Gastrocnemius medialis (tissue), 4 donors: ENCODE results near the gene PAK1IP1. TPM values are rescaled to one million over a fixed set of nuclear protein-coding genes. Genes with fewer than 3 reads are reported as not detected.

ENCODE experiments used
- ATAC-seq, 2 donors: fragments of 150-250 bp; one replicate each; pipeline ENCODE4 v1.9.1; 2016
- DNase-seq, 2 donors: peaks; one replicate each; pipeline ENCODE4 v3.0.0-alpha.2; 2019
- H3K27ac ChIP-seq, 4 donors: fragments of 200-600 bp; sonication (generic); 1 replicate in 1 of 4; 2 replicates in 3 of 4; pipeline ENCODE4 v1.5.1; 2016 to 2018; ENCODE audit warnings: mild to moderate bottlenecking in 2 of 4, moderate library complexity in 1 of 4
- H3K27me3 ChIP-seq, 3 donors: fragments of 200-600 bp; sonication (generic) in 2 of 3; 1 replicate in 1 of 3; 2 replicates in 2 of 3; pipeline versions ENCODE4 v1.5.1 to v1.6.0; 2016 to 2019; ENCODE audit warnings: mild to moderate bottlenecking in 1 of 3, moderate library complexity in 1 of 3
- H3K36me3 ChIP-seq, 2 donors: fragments of 200-600 bp; sonication (generic) in 1 of 2; one replicate each; pipeline ENCODE4 v1.5.1; 2017 to 2018
- H3K4me1 ChIP-seq, 2 donors: fragments of 200-600 bp; sonication (generic) in 1 of 2; one replicate each; pipeline ENCODE4 v1.5.1; 2016 to 2017; ENCODE audit warnings: mild to moderate bottlenecking in 2 of 2
- H3K4me3 ChIP-seq, 4 donors: fragments of 200-600 bp; sonication (generic) in 3 of 4; 1 replicate in 1 of 4; 2 replicates in 3 of 4; pipeline ENCODE4 v1.5.1; 2016 to 2019; ENCODE audit warnings: mild to moderate bottlenecking in 2 of 4
- H3K9me3 ChIP-seq, 3 donors: fragments of 200-600 bp; sonication (generic) in 2 of 3; 1 replicate in 1 of 3; 2 replicates in 2 of 3; pipeline ENCODE4 v1.5.1; 2016 to 2019
- POLR2A ChIP-seq, 2 donors: fragments of 450-650 bp; IDR thresholded peaks; one replicate each; pipeline ENCODE4 v1.6.1; 2017; ENCODE audit warnings: antibody characterized with exemption in 2 of 2, mild to moderate bottlenecking in 2 of 2, moderate library complexity in 2 of 2
- in situ Hi-C, 4 donors: fragments of 200-750 bp; cut with MboI; loops; one replicate each; pipeline versions ENCODE4 v1.15.0 to v1.8.0; 2017; ENCODE audit warnings: low sequenced_read_pairs in 4 of 4
- intact Hi-C: fragments of 100-400 bp; cut with DNase I; formaldehyde crosslinking; loops from one replicate; pipeline ENCODE4 v1.15.1; 2023; ENCODE audit warnings: low total_unique reads
- total RNA-seq, 4 donors: library from RNA; depleted of rRNA; stranded (reverse); fragments of >200 nt; gene quantifications; one replicate each; pipeline versions ENCODE4 v1.1.0 to v1.2.3, GENCODE V29; 2016
- TF ChIP-seq, protein P1 (sequence below), 5 experiments: fragments of 450-650 bp in 3 of 5; fragments of 200-600 bp in 2 of 5; sonication (generic) in 2 of 5; IDR thresholded peaks in 4 of 5; conservative IDR thresholded peaks in 1 of 5; 1 replicate in 4 of 5; 2 replicates in 1 of 5; pipeline ENCODE4 v1.5.1; 2016 to 2019; ENCODE audit warnings: antibody characterized with exemption in 5 of 5, mild to moderate bottlenecking in 3 of 5, moderate library complexity in 3 of 5

PAK1IP1 gene
- total RNA-seq, 4 donors from 2014 or later, result 5.5 to 18.8 (median 14.2) TPM

DNA sequence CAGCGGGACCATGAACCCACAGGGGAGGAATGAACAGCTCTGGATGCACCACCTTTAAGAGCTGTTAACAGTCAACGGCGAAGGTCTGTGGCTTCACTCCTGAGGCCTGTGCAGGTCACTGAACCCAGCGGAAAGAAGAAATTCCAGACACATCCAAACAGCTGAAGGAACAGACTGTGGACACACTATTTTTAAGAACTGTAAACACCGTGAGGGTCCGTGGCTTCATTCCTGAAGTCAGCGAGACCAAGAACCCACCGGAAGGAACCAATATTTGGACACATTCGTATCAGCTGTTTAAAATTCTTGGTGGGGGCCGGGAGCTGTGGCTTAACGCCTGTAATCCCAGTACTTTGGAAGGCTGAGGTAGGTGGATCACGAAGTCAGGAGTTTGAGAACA, 47.5 kb downstream of the PAK1IP1 start:
- in situ Hi-C loops, result loop anchor here in 1 of 4 donors (10.0 kb wide), 1 partner anchor 47 kb away; the partner anchor contains the start of genes C6orf52 and PAK1IP1
- ATAC-seq (no peak), DNase-seq (no peak)
- H3K9me3 ChIP-seq, result no peaks in the 10 kb centered on the region
- TF ChIP-seq, protein P1, sequence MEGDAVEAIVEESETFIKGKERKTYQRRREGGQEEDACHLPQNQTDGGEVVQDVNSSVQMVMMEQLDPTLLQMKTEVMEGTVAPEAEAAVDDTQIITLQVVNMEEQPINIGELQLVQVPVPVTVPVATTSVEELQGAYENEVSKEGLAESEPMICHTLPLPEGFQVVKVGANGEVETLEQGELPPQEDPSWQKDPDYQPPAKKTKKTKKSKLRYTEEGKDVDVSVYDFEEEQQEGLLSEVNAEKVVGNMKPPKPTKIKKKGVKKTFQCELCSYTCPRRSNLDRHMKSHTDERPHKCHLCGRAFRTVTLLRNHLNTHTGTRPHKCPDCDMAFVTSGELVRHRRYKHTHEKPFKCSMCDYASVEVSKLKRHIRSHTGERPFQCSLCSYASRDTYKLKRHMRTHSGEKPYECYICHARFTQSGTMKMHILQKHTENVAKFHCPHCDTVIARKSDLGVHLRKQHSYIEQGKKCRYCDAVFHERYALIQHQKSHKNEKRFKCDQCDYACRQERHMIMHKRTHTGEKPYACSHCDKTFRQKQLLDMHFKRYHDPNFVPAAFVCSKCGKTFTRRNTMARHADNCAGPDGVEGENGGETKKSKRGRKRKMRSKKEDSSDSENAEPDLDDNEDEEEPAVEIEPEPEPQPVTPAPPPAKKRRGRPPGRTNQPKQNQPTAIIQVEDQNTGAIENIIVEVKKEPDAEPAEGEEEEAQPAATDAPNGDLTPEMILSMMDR (IDR thresholded peaks at IDR 0.05 in 4 of 5, conservative IDR thresholded peaks at IDR 0.05 in 1 of 5), result no peak
- no peak for TF ChIP-seq POLR2A (IDR thresholded peaks at IDR 0.05)
- intact Hi-C loops, result no loop called here
- no peak overlapping the region for H3K27ac ChIP-seq
- H3K27me3 ChIP-seq, result no peaks in the 10 kb centered on the region
- H3K4me1 ChIP-seq, result peaks cover 6 to 7% of the 10 kb centered on the region in 2 donors
- H3K4me3 ChIP-seq, result no peak overlapping the region
- H3K36me3 ChIP-seq, result no peaks in the 10 kb centered on the region

DNA sequence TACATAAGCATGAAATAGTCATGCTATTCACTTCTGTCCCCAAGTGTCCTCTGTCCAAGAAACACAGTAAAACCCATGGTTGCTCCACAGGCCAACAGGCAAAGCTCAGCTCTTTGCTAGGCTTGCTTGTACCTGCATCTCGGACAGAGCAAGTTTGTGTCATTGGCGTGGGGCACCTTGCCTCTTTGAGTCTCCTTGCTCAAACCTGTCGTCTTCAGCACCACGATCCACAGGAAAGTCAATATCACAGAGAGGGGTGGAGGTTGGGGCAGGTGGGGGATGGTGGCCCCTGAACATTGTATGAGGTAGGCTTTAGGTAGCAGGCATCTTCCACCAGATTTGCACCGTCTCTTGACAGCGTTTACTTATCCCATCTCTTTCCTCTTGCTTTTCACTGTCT, 48.7 kb downstream of the PAK1IP1 start:
- no peak for TF ChIP-seq POLR2A (IDR thresholded peaks at IDR 0.05)
- TF ChIP-seq, protein P1 (IDR thresholded peaks at IDR 0.05 in 4 of 5, conservative IDR thresholded peaks at IDR 0.05 in 1 of 5), result no peak
- no peak overlapping the region for H3K27ac ChIP-seq
- H3K9me3 ChIP-seq, result no peaks in the 10 kb centered on the region
- in situ Hi-C loops (loop anchor here in 1 of 4 donors (10.0 kb wide), 1 partner anchor 49 kb away; the partner anchor contains the start of genes C6orf52 and PAK1IP1), intact Hi-C loops (no loop called here)
- H3K4me3 ChIP-seq, result no peak overlapping the region
- peaks cover 11 to 13% of the 10 kb centered on the region in 2 donors for H3K4me1 ChIP-seq
- H3K27me3 ChIP-seq, result no peaks in the 10 kb centered on the region
- DNase-seq (no peak), ATAC-seq (no peak)
- H3K36me3 ChIP-seq, result no peaks in the 10 kb centered on the region

GRCh38 chr6:10745116-10745515, 50.3 kb downstream of the PAK1IP1 start:
- H3K9me3 ChIP-seq, result no peaks in the 10 kb centered on the region
- no peak for DNase-seq
- ATAC-seq, result no peak
- H3K27ac ChIP-seq, result no peak overlapping the region
- no peak overlapping the region for H3K4me3 ChIP-seq
- TF ChIP-seq, protein P1 (IDR thresholded peaks at IDR 0.05 in 4 of 5, conservative IDR thresholded peaks at IDR 0.05 in 1 of 5), result no peak
- no peak for TF ChIP-seq POLR2A (IDR thresholded peaks at IDR 0.05)
- no peaks in the 10 kb centered on the region for H3K27me3 ChIP-seq
- in situ Hi-C loops (loop anchor here in 1 of 4 donors (10.0 kb wide), 1 partner anchor 50 kb away; the partner anchor contains the start of genes C6orf52 and PAK1IP1), intact Hi-C loops (no loop called here)
- peaks cover 0 to 9% of the 10 kb centered on the region in 2 donors for H3K36me3 ChIP-seq
- H3K4me1 ChIP-seq, result peaks cover 22 to 26% of the 10 kb centered on the region in 2 donors

GRCh38 chr6:10746915-10747250, 52.1 kb downstream of the PAK1IP1 start:
- Histone ChIP-seq H3K4me3 (peak overlapping the region; percentile 69 to 91 (median 74)), H3K36me3 (peaks cover 0 to 14% of the 10 kb centered on the region in 2 donors), H3K9me3 (no peaks in the 10 kb centered on the region), H3K4me1 (peaks cover 22 to 26% of the 10 kb centered on the region in 2 donors), H3K27me3 (no peaks in the 10 kb centered on the region), H3K27ac (peak overlapping the region; percentile 78 to 95 (median 86))
- ATAC-seq, result peak in 1 of 2 donors; percentile 1
- in situ Hi-C loops, result loop anchor here in 1 of 4 donors (10.0 kb wide), 1 partner anchor 52 kb away; the partner anchor contains the start of genes C6orf52 and PAK1IP1
- intact Hi-C loops, result loop anchor here (1.0 kb wide), 3 partner anchors 25 to 236 kb away; partner anchors contain the start of genes C6orf52 and PAK1IP1
- no peak for DNase-seq
- TF ChIP-seq, protein P1 (IDR thresholded peaks at IDR 0.05 in 4 of 5, conservative IDR thresholded peaks at IDR 0.05 in 1 of 5), result no peak
- TF ChIP-seq POLR2A (IDR thresholded peaks at IDR 0.05), result no peak
